Upper lobe of left lung (tissue), 4 donors: Measurements from ENCODE around the gene MYOM1.

Source experiments
- EP300 ChIP-seq, 4 donors: sonication (generic); formaldehyde crosslinking; IDR thresholded peaks; one replicate each; pipeline ENCODE4 v1.5.1; 2017; ENCODE audit warnings: antibody characterized with exemption in 4 of 4, control low read depth in 2 of 4
- POLR2A ChIP-seq, 4 donors: fragments of 450-650 bp; IDR thresholded peaks; one replicate each; pipeline ENCODE4 v1.5.1; 2016 to 2017; ENCODE audit warnings: antibody characterized with exemption in 4 of 4, mild to moderate bottlenecking in 2 of 4
- TF ChIP-seq, protein P1 (sequence below), 6 experiments: fragments of 450-650 bp in 4 of 6; fragments of 200-600 bp in 2 of 6; sonication (generic) in 2 of 6; IDR thresholded peaks; one replicate each; pipeline ENCODE4 v1.5.1; 2016 to 2019; ENCODE audit warnings: antibody characterized with exemption in 6 of 6

DNA sequence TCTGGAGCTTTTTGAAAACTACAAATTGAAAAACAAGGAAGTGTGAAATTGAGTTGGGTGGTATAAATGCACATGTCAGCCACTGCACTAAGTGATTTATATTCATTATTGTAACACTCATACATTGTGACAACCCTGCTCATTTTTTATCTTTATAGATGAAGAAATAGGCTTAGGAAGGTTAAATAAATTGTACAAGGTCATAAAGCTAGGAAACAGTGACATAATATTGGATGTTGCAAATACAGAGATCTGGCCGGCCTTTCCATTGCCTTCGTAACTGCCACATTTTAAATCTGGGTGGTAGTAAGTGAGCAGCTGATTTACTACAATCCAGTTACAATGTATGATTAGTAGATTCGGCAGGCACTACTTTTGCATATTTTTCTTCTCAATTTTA, 130.2 kb downstream of the MYOM1 start:
- TF ChIP-seq, protein P1, sequence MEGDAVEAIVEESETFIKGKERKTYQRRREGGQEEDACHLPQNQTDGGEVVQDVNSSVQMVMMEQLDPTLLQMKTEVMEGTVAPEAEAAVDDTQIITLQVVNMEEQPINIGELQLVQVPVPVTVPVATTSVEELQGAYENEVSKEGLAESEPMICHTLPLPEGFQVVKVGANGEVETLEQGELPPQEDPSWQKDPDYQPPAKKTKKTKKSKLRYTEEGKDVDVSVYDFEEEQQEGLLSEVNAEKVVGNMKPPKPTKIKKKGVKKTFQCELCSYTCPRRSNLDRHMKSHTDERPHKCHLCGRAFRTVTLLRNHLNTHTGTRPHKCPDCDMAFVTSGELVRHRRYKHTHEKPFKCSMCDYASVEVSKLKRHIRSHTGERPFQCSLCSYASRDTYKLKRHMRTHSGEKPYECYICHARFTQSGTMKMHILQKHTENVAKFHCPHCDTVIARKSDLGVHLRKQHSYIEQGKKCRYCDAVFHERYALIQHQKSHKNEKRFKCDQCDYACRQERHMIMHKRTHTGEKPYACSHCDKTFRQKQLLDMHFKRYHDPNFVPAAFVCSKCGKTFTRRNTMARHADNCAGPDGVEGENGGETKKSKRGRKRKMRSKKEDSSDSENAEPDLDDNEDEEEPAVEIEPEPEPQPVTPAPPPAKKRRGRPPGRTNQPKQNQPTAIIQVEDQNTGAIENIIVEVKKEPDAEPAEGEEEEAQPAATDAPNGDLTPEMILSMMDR (IDR thresholded peaks at IDR 0.05), result no peak
- TF ChIP-seq POLR2A (IDR thresholded peaks at IDR 0.05) (no peak), EP300 (IDR thresholded peaks at IDR 0.05) (no peak)
